SH-SY5Y (cell line): ENCODE measurements around the gene NOTUM.

ENCODE experiments used
- GATA2 ChIP-seq: IDR thresholded peaks from 2 replicates; pipeline ENCODE4 v1.6.1; 2011; ENCODE audit warnings: mild to moderate bottlenecking, low read depth, low read length
- GATA3 ChIP-seq: IDR thresholded peaks from 2 replicates; pipeline ENCODE4 v1.6.1; 2011; ENCODE audit warnings: low read depth, mild to moderate bottlenecking, low read length, moderate library complexity

DNA sequence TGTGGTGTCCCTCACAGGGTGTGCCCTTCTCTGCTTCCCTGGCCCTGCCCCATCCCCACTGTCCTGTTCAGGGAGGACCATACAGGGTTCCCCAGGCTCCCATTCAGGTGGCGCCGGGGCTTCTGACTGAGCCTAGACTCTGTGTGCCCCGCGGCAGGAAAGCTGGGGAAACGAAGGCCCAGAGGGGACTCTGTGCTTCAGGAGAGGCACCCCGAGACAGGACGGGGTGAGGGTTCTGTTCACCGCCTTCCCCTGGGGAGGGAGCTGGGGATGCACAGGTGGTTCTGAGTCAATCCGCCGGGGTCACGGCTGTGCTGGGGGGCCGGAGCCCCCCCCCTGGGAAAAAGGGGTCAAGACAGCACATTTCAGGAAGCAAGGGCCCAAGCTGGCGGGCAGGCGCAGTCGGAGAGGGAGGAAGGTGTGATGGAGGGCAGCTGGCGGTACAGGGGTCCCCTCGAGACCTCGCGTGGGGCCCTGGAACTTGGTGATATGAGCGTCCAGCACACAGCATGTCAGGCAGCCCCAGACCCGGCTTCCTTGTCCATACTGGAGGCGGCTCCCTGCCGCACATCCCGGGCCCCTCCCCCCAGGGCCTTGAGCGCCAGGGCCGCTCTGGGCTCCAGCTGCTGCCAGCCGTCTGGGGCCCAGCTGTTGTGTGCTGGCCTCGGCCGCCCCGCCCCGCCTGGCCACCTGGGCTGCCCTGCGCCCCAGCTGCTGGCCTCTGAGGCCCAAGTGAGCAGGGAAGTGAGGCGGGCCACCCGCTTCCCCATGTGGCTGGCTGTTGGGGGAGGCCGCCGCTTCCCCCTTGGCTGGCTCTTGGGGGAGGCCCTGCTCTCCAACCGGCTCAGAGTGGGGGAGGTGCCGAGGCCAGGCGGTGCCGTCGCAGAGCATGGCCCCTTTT is 5.6 kb upstream of the NOTUM start:
- no peak for TF ChIP-seq GATA2
- no peak for TF ChIP-seq GATA3
